CD14-positive monocyte (primary cell): ENCODE data around the gene GAS7. TPM values are rescaled to one million over a fixed set of nuclear protein-coding genes. Genes with fewer than 3 reads are reported as not detected.
A peak's percentile ranks its signal among the peaks of the same experiment; 100 is the strongest.

Experiments
- DNase-seq, 3 donors: peaks; one replicate each; pipeline ENCODE4 v3.0.0-alpha.2; 2011 to 2022
- H2AFZ ChIP-seq: 2 replicates; pipeline ENCODE4 v1.6.0; 2012; ENCODE audit warnings: mild to moderate bottlenecking, low read depth, low read length, inconsistent platforms; ENCODE audit not compliant: insufficient read depth, poor library complexity, severe bottlenecking
- H3K27ac ChIP-seq, 2 donors: 1 replicate in 1 of 2; 2 replicates in 1 of 2; pipeline ENCODE4 v1.5.1; 2012 to 2013; ENCODE audit warnings: low read length in 2 of 2, control low read depth in 1 of 2, inconsistent platforms in 1 of 2, low read depth in 1 of 2, mild to moderate bottlenecking in 1 of 2
- H3K27me3 ChIP-seq, 2 donors: one replicate each; pipeline versions ENCODE4 v1.6.0 to v1.6.1; 2011 to 2013; ENCODE audit warnings: low read length in 2 of 2; ENCODE audit not compliant: control insufficient read depth in 2 of 2, insufficient read depth in 2 of 2
- H3K36me3 ChIP-seq, 2 donors: replicated peaks in 1 of 2; 1 replicate in 1 of 2; 2 replicates in 1 of 2; pipeline versions ENCODE4 v1.5.1 to v1.6.1; 2012 to 2013; ENCODE audit warnings: low read length in 2 of 2, control low read depth in 1 of 2, inconsistent platforms in 1 of 2, mild to moderate bottlenecking in 1 of 2; ENCODE audit not compliant: insufficient read depth in 2 of 2, control insufficient read depth in 1 of 2
- H3K4me1 ChIP-seq, 2 donors: 1 replicate in 1 of 2; 2 replicates in 1 of 2; pipeline versions ENCODE4 v1.5.1 to v1.6.1; 2012 to 2013; ENCODE audit warnings: low read length in 2 of 2, control low read depth in 1 of 2, inconsistent platforms in 1 of 2, mild to moderate bottlenecking in 1 of 2, moderate library complexity in 1 of 2; ENCODE audit not compliant: insufficient read depth in 2 of 2, control insufficient read depth in 1 of 2
- H3K4me2 ChIP-seq: replicated peaks from 2 replicates; pipeline ENCODE3; 2012; ENCODE audit warnings: low read length, moderate library complexity, mild to moderate bottlenecking; ENCODE audit not compliant: poor library complexity, severe bottlenecking; ENCODE audit errors: extremely low read depth
- H3K4me3 ChIP-seq, 3 experiments: fragments of 200-600 bp in 1 of 3; sonication (generic) in 1 of 3; replicated peaks in 1 of 3; 1 replicate in 2 of 3; 2 replicates in 1 of 3; pipeline ENCODE4 v1.5.1; 2011 to 2013; ENCODE audit warnings: low read length in 3 of 3, mild to moderate bottlenecking in 3 of 3, control low read depth in 2 of 3, low read depth in 2 of 3, inconsistent platforms in 1 of 3, moderate library complexity in 1 of 3
- H3K79me2 ChIP-seq: 2 replicates; pipeline ENCODE4 v1.6.0; 2012; ENCODE audit warnings: mild to moderate bottlenecking, control low read depth, inconsistent platforms, low read length, moderate library complexity; ENCODE audit not compliant: insufficient read depth
- H3K9ac ChIP-seq: 2 replicates; pipeline ENCODE4 v1.6.0; 2017; ENCODE audit warnings: low read length, mild to moderate bottlenecking; ENCODE audit not compliant: insufficient read depth, poor library complexity, severe bottlenecking
- H3K9me3 ChIP-seq, 2 donors: replicated peaks in 1 of 2; 1 replicate in 1 of 2; 2 replicates in 1 of 2; pipeline versions ENCODE4 v1.5.1 to v1.6.1; 2012 to 2013; ENCODE audit warnings: low read length in 2 of 2, control low read depth in 1 of 2; ENCODE audit not compliant: control insufficient read depth in 1 of 2, insufficient read depth in 1 of 2
- H4K20me1 ChIP-seq: 2 replicates; pipeline ENCODE4 v1.6.0; 2012; ENCODE audit warnings: mild to moderate bottlenecking, low read length, control low read depth, moderate library complexity; ENCODE audit not compliant: insufficient read depth
- H3K27ac Mint-ChIP-seq, 7 donors: one replicate each; pipeline ENCODE4 v1.8.0; 2020; ENCODE audit warnings: mild to moderate bottlenecking in 7 of 7, mixed read lengths in 7 of 7, moderate library complexity in 6 of 7, inconsistent platforms in 2 of 7
- H3K27me3 Mint-ChIP-seq, 3 donors: one replicate each; pipeline ENCODE4 v1.8.0; 2021 to 2022; ENCODE audit warnings: low read depth in 3 of 3, mild to moderate bottlenecking in 3 of 3, mixed read lengths in 3 of 3, moderate library complexity in 3 of 3, inconsistent platforms in 1 of 3
- H3K36me3 Mint-ChIP-seq, 2 donors: one replicate each; pipeline ENCODE4 v1.8.0; 2020; ENCODE audit warnings: mixed read lengths in 2 of 2, inconsistent platforms in 1 of 2, mild to moderate bottlenecking in 1 of 2
- H3K4me1 Mint-ChIP-seq: one replicate; pipeline ENCODE4 v1.8.0; 2020; ENCODE audit warnings: mild to moderate bottlenecking, mixed read lengths
- H3K4me3 Mint-ChIP-seq, 2 donors: one replicate each; pipeline ENCODE4 v1.8.0; 2020; ENCODE audit warnings: mild to moderate bottlenecking in 2 of 2, mixed read lengths in 2 of 2, moderate library complexity in 1 of 2
- H3K9me3 Mint-ChIP-seq, 7 donors: one replicate each; pipeline ENCODE4 v1.8.0; 2020 to 2022; ENCODE audit warnings: mixed read lengths in 7 of 7, mild to moderate bottlenecking in 6 of 7, moderate library complexity in 6 of 7, inconsistent platforms in 2 of 7
- CTCF ChIP-seq: fragments of 200-600 bp; IDR thresholded peaks from one replicate; pipeline ENCODE4 v1.8.0; 2022; ENCODE audit warnings: antibody characterized with exemption, mild to moderate bottlenecking
- WGBS: methylation state at CpG from one replicate; pipeline ENCODE4 v1.1.5; 2013; ENCODE audit warnings: missing lambda C conversion rate; ENCODE audit not compliant: insufficient coverage; 5-methylcytosine and 5-hydroxymethylcytosine counted together
- intact Hi-C, 2 donors: fragments of 100-400 bp; cut with micrococcal nuclease; formaldehyde crosslinking; loops; one replicate each; pipeline versions ENCODE4 v1.15.0 to v1.15.1; 2023
- polyA plus RNA-seq, 3 donors: library from polyadenylated mRNA; depleted of rRNA in 1 of 3; unstranded in 2 of 3; stranded (reverse) in 1 of 3; fragments of 300-500 nt in 2 of 3; fragments of >200 nt in 1 of 3; fragmentation: Illumina TruSeq in 2 of 3; gene quantifications; 1 replicate in 2 of 3; 2 replicates in 1 of 3; pipeline ENCODE4 v1.2.3, GENCODE V29; 2012 to 2021

Gene GAS7
- polyA plus RNA-seq, 3 donors = 53.1 to 91.9 (median 66.6) TPM

- DNase-seq = peak in 1 of 3 donors; percentile 17
- peaks cover 2 to 14% (median 8%) of the 10 kb centered on the region in 7 donors for H3K9me3 Mint-ChIP-seq
- no peak overlapping the region for H3K27ac Mint-ChIP-seq
- no peaks in the 10 kb centered on the region for H3K4me1 Mint-ChIP-seq
- TF ChIP-seq CTCF = peak; percentile 49
- peaks cover 0 to 9% of the 10 kb centered on the region in 2 donors for H3K9me3 ChIP-seq
- intact Hi-C loops = no loop called here
- H3K27me3 ChIP-seq = no peaks in the 10 kb centered on the region
- H3K4me3 ChIP-seq = no peak overlapping the region
- no peak overlapping the region for H2AFZ ChIP-seq
- H3K36me3 Mint-ChIP-seq = no peaks in the 10 kb centered on the region
- no peaks in the 10 kb centered on the region for H3K36me3 ChIP-seq
- WGBS = 63% methylated on average over 1 of the region's 2 CpGs
- no peak overlapping the region for H3K4me2 ChIP-seq
- H3K27ac ChIP-seq = no peak overlapping the region
- H3K79me2 ChIP-seq = no peaks in the 10 kb centered on the region
- H4K20me1 ChIP-seq = no peaks in the 10 kb centered on the region
- no peak overlapping the region for H3K4me3 Mint-ChIP-seq
- peaks cover 3 to 17% (median 16%) of the 10 kb centered on the region in 3 donors for H3K27me3 Mint-ChIP-seq
- no peak overlapping the region for H3K9ac ChIP-seq
- no peaks in the 10 kb centered on the region for H3K4me1 ChIP-seq
Measured at GRCh38 chr17:9890124-9890523, 308.3 kb downstream of the GAS7 start.

GRCh38 chr17:9887508-9887907 is 310.9 kb downstream of the GAS7 start:
- 100% methylated on average over 4 of the region's 8 CpGs for WGBS
- Histone ChIP-seq H4K20me1 (no peaks in the 10 kb centered on the region), H3K9ac (no peak overlapping the region), H3K36me3 (no peaks in the 10 kb centered on the region), H3K27ac (no peak overlapping the region), H3K4me2 (no peak overlapping the region), H2AFZ (no peak overlapping the region), H3K27me3 (no peaks in the 10 kb centered on the region), H3K79me2 (no peaks in the 10 kb centered on the region), H3K4me1 (no peaks in the 10 kb centered on the region), H3K4me3 (no peak overlapping the region), H3K9me3 (peaks cover 16 to 20% of the 10 kb centered on the region in 2 donors)
- no peak for TF ChIP-seq CTCF
- no peaks in the 10 kb centered on the region for H3K36me3 Mint-ChIP-seq
- DNase-seq = no peak
- H3K4me1 Mint-ChIP-seq = no peaks in the 10 kb centered on the region
- no peak overlapping the region for H3K27ac Mint-ChIP-seq
- H3K27me3 Mint-ChIP-seq = peaks cover 3 to 10% (median 9%) of the 10 kb centered on the region in 3 donors
- H3K9me3 Mint-ChIP-seq = peaks cover 11 to 30% (median 25%) of the 10 kb centered on the region in 7 donors
- H3K4me3 Mint-ChIP-seq = peak overlapping the region in 1 of 2 donors; percentile 7
- intact Hi-C loops = no loop called here
